Uterus (tissue), 2 donors: ENCODE measurements around the gene HUWE1.

Experiments
- POLR2A ChIP-seq, 2 donors: fragments of 450-650 bp; IDR thresholded peaks; one replicate each; pipeline ENCODE4 v1.6.1; 2016; ENCODE audit warnings: antibody characterized with exemption in 2 of 2, mild to moderate bottlenecking in 1 of 2, moderate library complexity in 1 of 2
- TF ChIP-seq, protein P1 (sequence below), 4 experiments: fragments of 200-600 bp in 2 of 4; fragments of 450-650 bp in 2 of 4; sonication (generic) in 2 of 4; IDR thresholded peaks; one replicate each; pipeline ENCODE4 v1.5.1; 2016 to 2019; ENCODE audit warnings: antibody characterized with exemption in 4 of 4, mild to moderate bottlenecking in 2 of 4, moderate library complexity in 1 of 4

DNA sequence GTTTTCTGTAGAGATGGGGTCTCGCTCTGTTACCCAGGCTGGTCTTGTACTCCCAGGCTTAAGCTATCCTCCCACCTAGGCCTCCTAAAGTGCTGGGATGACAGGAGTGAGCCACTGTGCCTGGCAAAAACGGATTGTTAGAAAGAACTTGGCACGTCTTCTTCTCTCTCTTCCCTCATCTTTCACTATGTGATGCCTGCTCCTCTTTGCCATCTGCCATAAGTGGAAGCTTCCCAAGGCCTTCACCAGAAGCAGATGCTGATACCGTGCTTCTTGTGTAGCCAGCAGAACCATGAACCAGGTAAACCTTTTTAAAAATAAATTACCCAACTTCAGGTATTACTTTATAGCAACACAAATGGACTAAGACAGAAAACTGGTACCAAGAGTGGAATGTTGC lies 36.9 kb upstream of the HUWE1 start:
- no peak for TF ChIP-seq POLR2A (IDR thresholded peaks at IDR 0.05)
- TF ChIP-seq, protein P1, sequence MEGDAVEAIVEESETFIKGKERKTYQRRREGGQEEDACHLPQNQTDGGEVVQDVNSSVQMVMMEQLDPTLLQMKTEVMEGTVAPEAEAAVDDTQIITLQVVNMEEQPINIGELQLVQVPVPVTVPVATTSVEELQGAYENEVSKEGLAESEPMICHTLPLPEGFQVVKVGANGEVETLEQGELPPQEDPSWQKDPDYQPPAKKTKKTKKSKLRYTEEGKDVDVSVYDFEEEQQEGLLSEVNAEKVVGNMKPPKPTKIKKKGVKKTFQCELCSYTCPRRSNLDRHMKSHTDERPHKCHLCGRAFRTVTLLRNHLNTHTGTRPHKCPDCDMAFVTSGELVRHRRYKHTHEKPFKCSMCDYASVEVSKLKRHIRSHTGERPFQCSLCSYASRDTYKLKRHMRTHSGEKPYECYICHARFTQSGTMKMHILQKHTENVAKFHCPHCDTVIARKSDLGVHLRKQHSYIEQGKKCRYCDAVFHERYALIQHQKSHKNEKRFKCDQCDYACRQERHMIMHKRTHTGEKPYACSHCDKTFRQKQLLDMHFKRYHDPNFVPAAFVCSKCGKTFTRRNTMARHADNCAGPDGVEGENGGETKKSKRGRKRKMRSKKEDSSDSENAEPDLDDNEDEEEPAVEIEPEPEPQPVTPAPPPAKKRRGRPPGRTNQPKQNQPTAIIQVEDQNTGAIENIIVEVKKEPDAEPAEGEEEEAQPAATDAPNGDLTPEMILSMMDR (IDR thresholded peaks at IDR 0.05) = no peak
